GM12864 (cell line): ENCODE results near the gene LRRC27.

ENCODE experiments used
- DNase-seq: peaks from one replicate; pipeline ENCODE4 v3.0.0-alpha.2; 2011; ENCODE audit warnings: low read depth
- H3K4me3 ChIP-seq: 2 replicates; pipeline ENCODE4 v1.5.1; 2011; ENCODE audit warnings: mild to moderate bottlenecking, low read depth, low read length, control low read depth
- CTCF ChIP-seq: IDR thresholded peaks from 2 replicates; pipeline ENCODE4 v1.5.1; 2011; ENCODE audit warnings: low read depth, mild to moderate bottlenecking, moderate library complexity, low read length, control low read depth, inconsistent platforms; ENCODE audit errors: missing control alignments

The LRRC27 gene

GRCh38 chr10:132308587-132309470, 23.2 kb upstream of the LRRC27 start:
- no peak for DNase-seq
- peak overlapping the region; percentile 63 for H3K4me3 ChIP-seq
- no peak for TF ChIP-seq CTCF

GRCh38 chr10:132309471-132309865, 22.5 kb upstream of the LRRC27 start:
- TF ChIP-seq CTCF: no peak
- no peak overlapping the region for H3K4me3 ChIP-seq

GRCh38 chr10:132309879-132310591, 22.0 kb upstream of the LRRC27 start:
- no peak overlapping the region for H3K4me3 ChIP-seq
- TF ChIP-seq CTCF: no peak
- DNase-seq: no peak

More at GRCh38 chr10:132309471-132309865, 22.5 kb upstream of the LRRC27 start:
- DNase-seq: no peak

GRCh38 chr10:132310701-132311337, 21.2 kb upstream of the LRRC27 start:
- DNase-seq: no peak
- no peak overlapping the region for H3K4me3 ChIP-seq
- TF ChIP-seq CTCF: no peak

- no peak for TF ChIP-seq CTCF
- DNase-seq: no peak
- H3K4me3 ChIP-seq: no peak overlapping the region
Observed at GRCh38 chr10:132311338-132311939, 20.6 kb upstream of the LRRC27 start.

GRCh38 chr10:132313305-132313704, 18.7 kb upstream of the LRRC27 start:
- DNase-seq: no peak
- TF ChIP-seq CTCF: no peak
- no peak overlapping the region for H3K4me3 ChIP-seq
